ENCODE data around the gene SLX9.

- TF ChIP-seq CTCF (conservative IDR thresholded peaks at IDR 0.05 in 1 of 2, IDR thresholded peaks at IDR 0.05 in 1 of 2; ENCODE audit: extremely low read depth in 1 of 2, insufficient read depth in 1 of 2, low read depth in 1 of 2, low read length in 2 of 2) (no peak), EZH2 (IDR thresholded peaks at IDR 0.05; ENCODE audit: borderline replicate concordance, low read length) (no peak)
These were observed 55.0 kb downstream of the SLX9 start for GRCh38 chr21:44994695-44995342.
